KG1 (cell line): ENCODE results near the gene ZC3H7A.

Experiments used
- DNase-seq: peaks from one replicate; lab custom pipeline; 2025; lab: John Stamatoyannopoulos, UW

The ZC3H7A gene

GRCh38 chr16:11735787-11736186, 61.3 kb downstream of the ZC3H7A start:
- no peak for DNase-seq

GRCh38 chr16:11734653-11735043, 62.4 kb downstream of the ZC3H7A start:
- DNase-seq: no peak

- no peak for DNase-seq
These were observed 62.9 kb downstream of the ZC3H7A start for GRCh38 chr16:11734025-11734652.

- no peak for DNase-seq
These were observed 65.8 kb downstream of the ZC3H7A start for GRCh38 chr16:11731222-11731621.

GRCh38 chr16:11729787-11730186, 67.3 kb downstream of the ZC3H7A start:
- no peak for DNase-seq

- no peak for DNase-seq
These were observed 69.1 kb downstream of the ZC3H7A start for GRCh38 chr16:11727796-11728543.

- DNase-seq: no peak
These were observed 71.0 kb downstream of the ZC3H7A start for GRCh38 chr16:11726008-11726407.

- DNase-seq: no peak
These were observed 71.6 kb downstream of the ZC3H7A start for GRCh38 chr16:11725457-11725856.

GRCh38 chr16:11722468-11722808, 74.6 kb downstream of the ZC3H7A start:
- no peak for DNase-seq

GRCh38 chr16:11721781-11722467, 75.1 kb downstream of the ZC3H7A start:
- DNase-seq: no peak

GRCh38 chr16:11719762-11720161, 77.3 kb downstream of the ZC3H7A start:
- no peak for DNase-seq

- no peak for DNase-seq
These were observed 77.9 kb downstream of the ZC3H7A start for GRCh38 chr16:11719171-11719570.

GRCh38 chr16:11717811-11718210, 79.2 kb downstream of the ZC3H7A start:
- DNase-seq: no peak

GRCh38 chr16:11716336-11716735, 80.7 kb downstream of the ZC3H7A start:
- DNase-seq: no peak

GRCh38 chr16:11715246-11715947, 81.7 kb downstream of the ZC3H7A start:
- no peak for DNase-seq

GRCh38 chr16:11712122-11712521, 84.9 kb downstream of the ZC3H7A start:
- no peak for DNase-seq

- no peak for DNase-seq
These were observed 85.4 kb downstream of the ZC3H7A start for GRCh38 chr16:11711662-11712061.

GRCh38 chr16:11708421-11708820, 88.6 kb downstream of the ZC3H7A start:
- no peak for DNase-seq

GRCh38 chr16:11707679-11708197, 89.3 kb downstream of the ZC3H7A start:
- no peak for DNase-seq

GRCh38 chr16:11706180-11706742, 90.8 kb downstream of the ZC3H7A start:
- no peak for DNase-seq

GRCh38 chr16:11705311-11706025, 91.6 kb downstream of the ZC3H7A start:
- DNase-seq: no peak
